Activated naive CD8-positive, alpha-beta T cell treated with anti-CD3 and anti-CD28 coated beads, Interleukin-2, amount 50 U/mL, for 16 hours (primary cell): ENCODE results near the gene TRIM44.
"Not testable (repeated sequence)": the region's sequence is repeated elsewhere in the genome, so short reads cannot be mapped to it uniquely, and the experiment has no call there.

Experiments used
- DNase-seq: peaks from one replicate; pipeline ENCODE4 v3.0.0-alpha.2; 2020; ENCODE audit warnings: low read depth, low spot score

The TRIM44 gene

DNA sequence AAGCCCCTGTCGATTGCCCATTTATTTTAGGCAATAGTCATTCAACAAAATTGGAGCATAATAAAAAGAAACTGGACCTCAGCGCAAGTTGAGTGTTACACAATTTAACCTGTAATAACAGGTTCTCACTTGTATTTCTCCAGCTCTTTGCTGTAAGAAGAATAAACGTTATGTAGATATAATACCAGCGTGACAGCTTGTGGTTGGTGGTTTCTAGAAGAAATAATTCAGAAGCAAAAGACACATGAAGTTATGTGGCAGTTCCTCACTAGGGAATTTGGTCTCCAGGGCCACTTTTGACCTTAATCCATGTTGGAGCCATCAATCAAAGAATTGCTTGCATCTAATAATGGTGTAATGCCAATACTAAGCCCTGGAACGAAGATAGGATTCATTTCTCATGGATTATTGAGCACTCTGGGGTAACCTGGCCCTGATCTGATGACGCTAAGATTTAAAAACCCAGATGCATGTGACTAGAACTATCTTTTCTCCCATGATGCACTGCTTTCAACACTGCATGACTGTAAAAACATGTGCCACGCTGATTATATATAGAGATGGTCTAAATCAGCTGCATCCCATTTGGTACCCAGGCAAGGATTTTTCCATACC, 151.6 kb downstream of the TRIM44 start:
- no peak for DNase-seq

DNA sequence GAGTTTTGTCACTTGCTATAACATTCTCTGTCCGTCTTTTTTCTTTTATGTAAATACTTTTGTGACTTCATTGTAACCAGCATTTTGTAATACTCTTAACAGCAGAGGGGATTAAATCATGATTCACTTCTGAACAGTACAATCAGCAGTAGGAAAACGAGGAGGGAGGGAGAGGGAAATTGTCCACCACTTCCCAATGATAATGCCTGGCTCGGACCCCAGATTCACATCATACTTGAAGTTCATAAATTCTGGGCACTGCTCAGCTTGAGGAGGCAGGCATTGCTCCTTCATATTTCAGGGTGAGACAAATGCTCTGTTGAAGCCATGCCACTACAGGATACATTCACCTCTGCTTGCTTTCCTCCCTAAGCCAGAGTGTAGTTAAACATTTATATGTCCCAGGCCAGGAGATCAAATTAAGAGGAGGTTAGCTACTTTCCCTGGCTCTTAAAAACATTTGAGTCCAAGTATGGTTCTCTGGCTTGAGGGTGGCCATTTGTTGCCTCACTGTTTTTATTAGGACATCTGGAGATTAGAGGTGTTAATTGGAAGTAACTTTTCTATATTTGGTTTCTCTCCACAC, 152.2 kb downstream of the TRIM44 start:
- no peak for DNase-seq

DNA sequence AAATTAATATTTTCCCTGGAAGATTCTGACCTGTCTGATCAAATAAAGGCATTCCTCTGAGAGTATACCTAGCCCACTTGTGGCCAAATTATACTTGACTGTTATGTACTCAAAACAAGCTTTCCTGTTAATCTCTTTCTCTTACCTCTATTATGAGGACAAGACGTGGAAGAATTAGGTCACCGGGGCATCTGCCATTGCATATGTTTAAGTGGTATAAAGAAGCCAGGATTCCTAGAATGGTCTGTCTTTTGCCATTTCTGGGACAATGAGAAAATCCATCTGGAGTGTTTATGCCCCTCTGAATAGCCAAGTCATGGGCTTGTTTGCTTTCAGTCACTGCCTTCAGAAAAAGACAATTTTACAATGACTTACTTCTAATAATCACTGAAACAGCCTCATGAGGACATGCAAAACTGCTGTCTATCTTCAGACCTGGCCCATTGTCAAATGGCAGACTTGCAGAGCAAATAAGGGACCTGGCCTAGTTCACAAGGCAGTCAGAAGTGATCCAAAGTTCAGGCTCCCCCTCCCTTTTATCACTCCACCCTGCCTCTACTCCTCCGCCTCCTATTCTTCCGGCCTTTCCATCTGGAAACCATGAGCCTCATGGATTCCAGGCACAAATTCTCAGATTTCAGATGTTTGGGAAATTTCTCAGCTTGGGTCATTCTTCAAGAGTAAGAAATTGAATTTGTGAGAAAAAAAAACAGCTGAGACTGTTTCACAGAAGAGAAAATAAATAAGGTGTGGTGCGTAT, 153.2 kb downstream of the TRIM44 start:
- no peak for DNase-seq

- DNase-seq = no peak
Observed at GRCh38 chr11:35820614-35821013, 158.0 kb downstream of the TRIM44 start.

DNA sequence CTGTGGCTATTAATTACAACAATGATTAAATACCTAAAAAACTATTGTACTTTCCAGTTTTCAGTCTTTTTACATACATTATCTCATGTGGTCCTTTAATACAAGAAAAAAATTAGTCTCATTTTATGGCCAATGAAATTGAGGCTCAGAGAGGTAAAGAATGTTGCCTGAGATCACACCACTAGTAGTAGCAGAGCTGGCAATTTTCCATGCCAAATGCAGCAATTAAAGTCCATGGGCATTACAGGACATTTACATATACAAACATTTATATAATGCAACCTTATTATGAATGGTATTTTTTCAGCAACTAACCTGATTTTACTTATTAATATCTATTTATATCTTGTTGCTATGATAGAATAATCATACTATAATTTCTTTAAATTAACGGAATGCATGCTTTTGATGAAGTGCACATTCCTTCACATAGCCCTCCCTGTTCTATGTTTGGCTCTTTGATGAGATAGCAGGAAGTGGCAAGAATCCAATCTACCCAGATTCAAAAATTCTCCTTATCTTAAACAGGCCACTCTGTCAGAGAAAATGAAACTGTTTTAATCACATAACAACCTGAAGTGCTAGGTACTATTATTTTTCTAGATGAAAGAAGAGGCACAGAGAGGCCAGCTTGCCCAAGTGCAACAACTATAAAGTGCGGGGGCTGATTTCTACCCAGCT, 160.4 kb downstream of the TRIM44 start:
- no peak for DNase-seq

DNA sequence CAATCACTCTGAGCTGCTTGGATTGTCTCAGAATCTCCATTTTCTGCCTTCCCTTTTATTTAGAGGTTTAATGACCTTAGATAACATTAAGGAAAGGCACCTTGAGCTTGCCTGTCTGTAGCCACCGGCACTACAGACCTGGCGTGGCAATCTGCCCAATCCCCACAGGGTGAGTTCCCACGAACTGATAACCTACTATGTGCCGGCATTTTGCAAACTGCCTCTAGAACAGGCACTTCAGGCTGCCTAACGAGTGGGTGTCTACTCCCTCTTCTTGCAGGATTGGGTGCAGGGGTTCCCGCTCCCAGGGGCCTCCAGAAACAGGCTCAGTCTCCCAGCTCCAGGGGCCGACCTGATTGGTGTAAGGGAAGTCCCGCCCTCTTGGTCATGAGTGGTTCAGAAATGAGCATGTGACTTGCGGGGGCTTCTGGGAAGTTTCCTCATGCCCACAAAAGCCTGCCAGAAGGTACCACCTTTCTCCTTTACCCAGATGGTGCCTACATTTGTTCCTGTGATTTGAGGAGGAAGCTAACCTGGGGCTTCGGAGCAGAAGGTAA, 161.2 kb downstream of the TRIM44 start:
- no peak for DNase-seq

- DNase-seq = no peak
Observed at GRCh38 chr11:35825386-35825785, 162.8 kb downstream of the TRIM44 start.

- no peak for DNase-seq
Observed at GRCh38 chr11:35826006-35826405, 163.4 kb downstream of the TRIM44 start.

- no peak for DNase-seq
Observed at GRCh38 chr11:35826949-35827348, 164.4 kb downstream of the TRIM44 start.

- no peak for DNase-seq
Observed at GRCh38 chr11:35836205-35836604, 173.6 kb downstream of the TRIM44 start.

- no peak for DNase-seq
Observed at GRCh38 chr11:35838071-35838470, 175.5 kb downstream of the TRIM44 start.

DNA sequence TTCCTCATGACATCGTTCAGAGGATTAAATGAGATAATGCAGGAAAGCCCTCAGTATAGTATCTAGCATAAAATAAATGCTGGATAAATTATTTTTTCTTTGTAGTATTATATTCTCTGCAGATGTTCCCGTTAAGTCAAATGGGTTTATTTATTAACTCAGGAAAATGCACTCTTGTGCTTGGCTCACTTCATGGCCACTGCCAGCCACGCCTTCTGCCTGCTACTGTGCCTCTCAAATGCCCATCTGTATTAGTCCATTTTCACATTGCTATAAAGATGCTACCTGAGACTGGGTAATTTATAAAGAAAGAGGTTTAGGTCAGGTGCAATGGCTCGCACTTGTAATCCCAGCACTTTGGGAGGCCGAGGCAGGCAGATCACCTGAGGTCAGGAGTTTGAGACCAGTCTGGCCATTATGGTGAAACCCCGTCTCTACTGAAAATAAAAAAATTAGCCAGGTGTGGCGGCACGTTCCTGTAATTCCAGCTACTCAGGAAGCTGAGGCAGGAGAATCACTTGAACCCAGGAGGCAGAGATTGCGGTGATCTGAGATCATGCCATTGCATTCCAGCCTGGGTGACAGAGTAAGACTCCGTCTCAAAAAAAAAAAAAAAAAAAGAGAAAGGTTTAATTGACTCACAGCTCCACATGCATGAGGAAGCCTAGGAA, 176.3 kb downstream of the TRIM44 start:
- DNase-seq = not testable (repeated sequence)

- no peak for DNase-seq
Observed at GRCh38 chr11:35839368-35840161, 177.0 kb downstream of the TRIM44 start.

- DNase-seq = no peak
Observed at GRCh38 chr11:35841733-35842132, 179.2 kb downstream of the TRIM44 start.

GRCh38 chr11:35842958-35843357, 180.4 kb downstream of the TRIM44 start:
- DNase-seq = no peak

GRCh38 chr11:35844579-35844978, 182.0 kb downstream of the TRIM44 start:
- no peak for DNase-seq

DNA sequence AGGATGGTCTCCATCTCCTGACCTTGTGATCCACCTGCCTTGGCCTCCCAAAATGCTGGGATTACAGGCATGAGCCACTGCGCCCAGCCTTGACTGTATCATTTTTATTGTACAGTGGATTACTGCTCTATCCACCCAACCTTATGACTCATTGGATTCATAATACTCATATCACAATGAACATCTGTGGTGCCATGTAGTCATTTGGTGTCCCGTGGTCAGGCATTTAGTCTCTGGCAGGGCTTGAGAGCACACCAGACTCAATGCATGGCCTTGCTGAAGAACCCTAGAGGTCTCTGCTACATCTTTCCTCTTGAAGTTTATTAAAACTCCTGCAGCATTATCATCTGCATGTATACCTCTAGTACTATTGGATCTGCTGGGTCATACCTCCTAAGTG, 183.3 kb downstream of the TRIM44 start:
- DNase-seq = no peak

DNA sequence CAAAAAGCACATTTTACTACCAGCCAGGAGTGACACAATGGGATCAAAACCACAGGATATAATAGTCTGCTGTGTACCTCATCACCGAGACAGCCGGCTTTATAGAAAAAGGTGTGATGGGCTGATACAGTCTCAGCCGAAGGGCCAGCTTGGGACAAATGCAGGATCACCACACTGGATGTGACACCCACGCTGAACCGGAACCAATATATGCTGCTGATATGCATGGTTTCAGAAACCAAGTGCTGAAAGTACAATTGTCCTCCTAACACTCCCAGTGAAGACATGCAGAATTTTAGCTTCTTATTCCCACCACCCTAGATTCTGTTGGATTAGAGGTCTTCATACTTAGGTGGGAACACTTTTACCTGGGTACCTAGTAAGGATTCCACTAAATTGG, 184.3 kb downstream of the TRIM44 start:
- DNase-seq = no peak

DNA sequence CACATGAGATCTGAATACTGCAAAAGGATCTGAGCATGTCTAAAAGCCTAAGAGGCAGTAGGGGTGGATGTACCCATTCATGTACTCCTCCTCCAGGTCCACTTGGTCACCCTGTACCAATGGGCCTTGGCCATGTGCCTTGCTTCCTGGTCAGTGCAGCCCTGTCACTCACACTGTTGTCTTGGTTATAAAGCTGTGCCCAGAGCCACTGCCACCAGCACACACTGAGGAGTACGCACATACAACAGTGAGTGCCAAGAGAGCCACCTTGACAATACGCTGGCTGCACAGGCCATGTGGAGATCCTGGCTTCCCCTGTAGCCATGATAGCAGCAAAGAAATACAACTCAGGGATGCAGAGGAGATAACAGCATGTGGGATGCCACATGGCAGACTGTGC, 184.9 kb downstream of the TRIM44 start:
- DNase-seq = no peak

- no peak for DNase-seq
Observed at GRCh38 chr11:35848616-35849015, 186.0 kb downstream of the TRIM44 start.

GRCh38 chr11:35850191-35850590, 187.6 kb downstream of the TRIM44 start:
- no peak for DNase-seq
